T follicular helper cell (primary cell): ENCODE results near the gene TCIRG1.

Source experiments
- DNase-seq: peaks from one replicate; pipeline ENCODE4 v3.0.0-alpha.2; 2020; ENCODE audit warnings: low read depth

The TCIRG1 gene

DNA sequence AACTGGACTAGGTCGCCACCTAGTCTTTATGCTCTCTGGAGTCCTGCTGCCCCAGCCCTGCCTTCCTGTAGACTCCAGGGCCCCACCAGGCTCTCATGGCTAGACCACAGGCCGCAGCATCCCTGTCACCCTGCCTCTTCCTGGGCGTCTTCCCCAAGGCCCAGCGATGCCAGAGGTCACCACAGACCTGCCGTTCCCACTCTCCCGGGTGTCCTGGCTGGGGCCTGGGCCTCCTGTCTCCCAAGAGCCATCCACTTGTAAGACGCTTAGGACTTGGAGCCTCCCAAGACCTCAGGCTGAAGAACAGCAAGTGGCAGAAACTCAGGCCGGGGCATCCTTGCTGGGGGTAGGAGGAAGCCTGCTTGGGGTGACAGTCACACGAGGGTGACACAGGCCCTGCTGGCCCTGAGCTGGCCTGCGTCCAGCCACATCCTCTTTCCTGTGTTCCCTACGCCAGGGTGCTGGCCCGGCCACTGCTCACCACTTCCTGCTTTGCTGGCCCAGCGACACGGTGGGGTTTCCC lies 2.0 kb upstream of the TCIRG1 start:
- no peak for DNase-seq

DNA sequence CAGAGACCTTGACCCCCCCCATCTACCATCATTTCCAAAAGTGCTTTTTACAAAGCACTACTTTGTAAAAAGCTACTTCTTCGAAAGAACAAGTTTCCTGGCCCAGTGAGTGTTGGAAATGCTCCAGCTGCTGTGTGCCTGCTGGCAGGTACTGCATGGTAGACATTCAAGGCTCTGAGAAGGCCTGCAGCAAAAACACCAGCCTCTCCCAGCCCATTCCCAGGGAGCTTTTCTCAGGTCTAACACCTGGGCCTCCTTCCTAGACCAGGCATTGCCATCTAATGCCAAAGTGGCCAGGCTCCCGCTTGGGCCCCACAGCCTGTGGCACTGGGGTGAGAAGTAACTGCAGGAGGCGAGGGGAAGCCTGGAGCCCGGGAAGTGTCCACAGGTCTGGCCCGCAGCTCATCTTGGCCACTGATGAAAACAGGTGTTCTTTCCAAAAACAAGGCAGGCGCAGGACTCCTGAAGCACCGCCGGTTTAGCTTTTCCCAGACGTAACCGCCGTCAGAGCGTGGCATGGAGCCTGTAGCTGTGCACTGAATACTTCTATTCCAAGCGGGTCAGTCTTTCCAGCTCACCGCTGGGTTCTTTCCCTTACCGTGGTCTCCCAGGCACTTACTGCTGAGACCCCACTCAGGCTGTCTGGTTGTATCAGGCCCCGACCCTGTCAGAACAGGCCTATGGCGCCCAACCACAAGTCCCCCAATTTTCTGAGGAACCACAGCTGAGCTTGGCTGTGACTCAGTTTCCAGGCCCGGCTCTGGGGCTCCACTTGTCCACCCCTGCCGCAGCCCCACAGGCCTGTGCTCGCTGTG lies 1.2 kb upstream of the TCIRG1 start:
- no peak for DNase-seq

DNA sequence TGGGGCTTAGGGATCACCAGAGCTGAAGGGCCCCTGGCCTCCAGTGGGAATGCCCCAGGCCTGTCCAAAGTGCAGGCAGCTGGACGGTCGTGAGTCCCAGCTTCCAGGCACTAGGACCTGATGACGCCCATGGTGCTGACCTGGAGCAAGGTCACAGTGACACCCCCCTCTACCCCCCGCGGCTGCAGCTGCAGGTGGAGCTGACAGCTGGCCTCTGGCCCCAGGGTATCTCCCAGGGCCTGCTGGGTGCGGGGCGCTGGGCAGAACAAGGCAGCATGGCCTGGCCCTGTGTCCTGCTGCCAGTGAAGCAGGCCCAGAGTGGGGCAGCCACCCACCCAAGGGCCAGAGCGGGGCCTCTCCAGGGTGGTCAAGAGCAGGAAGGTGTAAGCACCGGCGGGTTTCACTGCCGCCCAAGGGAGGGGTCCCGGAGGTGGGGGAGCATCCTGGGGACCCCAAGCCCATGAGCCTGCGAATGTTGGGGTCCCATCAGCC lies 553 bp upstream of the TCIRG1 start:
- no peak for DNase-seq

DNA sequence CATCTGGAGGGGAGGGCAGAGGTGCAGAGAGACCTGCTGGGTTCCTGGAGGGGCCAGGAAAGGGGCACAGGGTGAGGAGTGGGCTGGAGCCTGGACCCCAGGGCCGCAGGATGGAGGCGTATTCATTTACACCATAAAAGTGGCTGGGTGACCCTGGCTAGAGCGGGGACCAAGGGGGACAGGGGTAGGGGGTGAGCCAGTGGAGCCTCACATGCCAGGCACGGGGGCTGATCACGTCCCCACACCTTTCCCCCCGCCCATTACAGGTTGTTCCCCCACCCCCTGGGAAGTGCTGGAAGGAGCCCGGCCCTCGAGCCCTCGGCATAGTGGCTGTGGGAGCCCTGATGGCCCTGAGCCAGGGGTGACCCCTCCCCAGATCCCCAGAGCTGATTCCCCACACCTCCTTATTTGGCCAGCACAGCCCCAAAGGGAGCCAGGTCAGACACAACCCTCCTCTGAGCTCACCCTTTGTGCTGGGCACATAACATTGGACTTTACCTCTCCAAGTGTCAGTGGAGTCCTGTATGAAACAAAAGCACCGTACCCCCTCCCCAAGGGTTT lies 781 bp downstream of the TCIRG1 start:
- DNase-seq = no peak

GRCh38 chr11:68040101-68040956 lies 1.5 kb downstream of the TCIRG1 start:
- DNase-seq = no peak

DNA sequence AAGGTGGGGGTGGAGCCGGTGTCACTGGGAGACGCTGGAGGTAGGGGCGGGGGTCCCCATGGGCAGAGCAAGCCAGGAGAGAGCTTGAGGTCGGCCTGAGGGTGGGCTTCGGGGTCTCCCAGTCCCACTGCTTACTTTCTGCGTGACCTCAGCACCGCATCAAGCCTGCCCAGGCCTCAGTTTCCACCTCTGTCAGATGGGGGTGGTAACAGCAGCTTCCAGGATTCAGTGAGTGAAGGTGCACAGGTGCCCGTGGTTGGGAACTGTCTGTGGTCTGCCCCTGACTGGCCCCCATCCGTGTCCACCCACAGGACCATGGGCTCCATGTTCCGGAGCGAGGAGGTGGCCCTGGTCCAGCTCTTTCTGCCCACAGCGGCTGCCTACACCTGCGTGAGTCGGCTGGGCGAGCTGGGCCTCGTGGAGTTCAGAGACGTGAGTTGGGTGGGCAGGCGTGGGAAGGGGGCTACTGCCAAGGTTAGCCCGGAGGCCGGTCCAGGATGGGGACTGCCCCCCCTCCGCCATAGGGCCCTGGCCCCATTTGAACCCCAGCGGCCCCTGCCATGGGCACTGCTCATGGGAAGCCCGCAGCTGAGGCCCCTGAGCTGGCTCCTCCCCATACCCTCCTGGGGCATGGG lies 2.2 kb downstream of the TCIRG1 start:
- DNase-seq = no peak

- no peak for DNase-seq
Measured at GRCh38 chr11:68041617-68042218, 2.9 kb downstream of the TCIRG1 start.

- DNase-seq = no peak
Measured at GRCh38 chr11:68042219-68043028, 3.6 kb downstream of the TCIRG1 start.

DNA sequence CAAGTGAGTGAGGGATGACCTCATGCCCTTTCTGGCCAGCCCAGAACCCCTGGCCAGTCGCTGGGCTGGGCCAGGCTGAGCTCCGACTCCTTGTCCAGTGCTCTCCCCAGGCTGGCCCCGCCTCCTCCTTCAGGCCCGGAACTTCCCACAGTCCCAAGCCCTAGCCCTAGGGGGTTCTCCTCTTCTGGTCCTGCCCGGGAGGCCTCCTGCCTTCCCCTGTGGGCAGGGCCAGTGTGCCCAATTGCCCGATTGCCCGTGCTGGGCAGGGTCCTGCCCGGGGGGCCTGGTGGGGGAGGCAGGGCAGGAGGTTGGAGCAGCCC lies 4.2 kb downstream of the TCIRG1 start:
- DNase-seq = no peak

- DNase-seq = no peak
Measured at GRCh38 chr11:68043349-68044144, 4.7 kb downstream of the TCIRG1 start.

DNA sequence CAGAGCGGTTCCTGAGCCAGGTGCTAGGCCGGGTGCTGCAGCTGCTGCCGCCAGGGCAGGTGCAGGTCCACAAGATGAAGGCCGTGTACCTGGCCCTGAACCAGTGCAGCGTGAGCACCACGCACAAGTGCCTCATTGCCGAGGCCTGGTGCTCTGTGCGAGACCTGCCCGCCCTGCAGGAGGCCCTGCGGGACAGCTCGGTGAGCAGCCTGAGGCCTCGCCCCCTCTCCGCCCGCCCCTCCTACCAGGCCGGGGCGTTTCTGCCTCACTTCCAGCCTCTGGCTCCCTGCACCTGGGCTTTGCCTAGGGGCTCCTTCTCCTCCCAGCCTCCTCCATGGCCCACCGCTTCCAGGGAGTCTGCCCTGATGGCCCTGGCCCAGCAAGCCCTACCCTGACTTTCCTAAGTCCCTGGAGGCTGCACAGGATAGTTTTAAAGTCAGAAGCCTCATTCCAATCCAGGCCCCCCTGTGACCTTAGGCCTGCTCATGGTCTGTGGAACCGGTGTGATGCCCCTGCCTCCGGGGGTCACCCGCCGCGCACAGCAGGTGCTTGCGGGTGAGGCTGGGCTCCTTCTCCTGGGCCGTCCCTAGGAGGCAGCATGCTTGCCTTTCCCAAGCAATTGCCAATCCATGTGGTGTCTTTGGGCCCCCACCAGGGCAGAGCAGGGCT lies 5.5 kb downstream of the TCIRG1 start:
- no peak for DNase-seq

GRCh38 chr11:68044898-68045351 lies 6.1 kb downstream of the TCIRG1 start:
- no peak for DNase-seq

DNA sequence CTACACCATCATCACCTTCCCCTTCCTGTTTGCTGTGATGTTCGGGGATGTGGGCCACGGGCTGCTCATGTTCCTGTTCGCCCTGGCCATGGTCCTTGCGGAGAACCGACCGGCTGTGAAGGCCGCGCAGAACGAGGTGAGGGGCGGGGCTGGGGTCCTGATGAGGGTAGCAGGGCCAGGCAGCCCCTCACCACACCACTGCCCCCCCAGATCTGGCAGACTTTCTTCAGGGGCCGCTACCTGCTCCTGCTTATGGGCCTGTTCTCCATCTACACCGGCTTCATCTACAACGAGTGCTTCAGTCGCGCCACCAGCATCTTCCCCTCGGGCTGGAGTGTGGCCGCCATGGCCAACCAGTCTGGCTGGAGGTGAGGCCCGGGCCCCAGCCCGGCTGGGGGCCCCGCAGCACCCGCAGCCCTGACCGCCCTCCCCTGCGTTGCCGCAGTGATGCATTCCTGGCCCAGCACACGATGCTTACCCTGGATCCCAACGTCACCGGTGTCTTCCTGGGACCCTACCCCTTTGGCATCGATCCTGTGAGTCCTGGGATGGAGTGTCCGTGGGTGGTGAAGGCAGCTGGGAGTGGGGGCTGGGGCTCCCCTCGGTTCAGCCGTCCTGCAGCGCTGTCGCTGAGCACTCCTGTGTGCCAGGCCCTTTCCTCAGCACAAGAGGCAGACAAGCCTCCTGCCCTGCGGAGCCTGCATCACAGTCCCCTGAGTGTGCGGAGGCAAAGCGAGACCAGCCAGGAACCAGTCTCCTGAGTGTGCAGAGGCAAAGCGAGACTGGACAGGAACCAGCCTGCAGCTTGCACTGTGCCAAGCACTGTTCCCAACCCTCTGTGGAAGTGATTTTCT lies 8.8 kb downstream of the TCIRG1 start:
- DNase-seq = no peak

DNA sequence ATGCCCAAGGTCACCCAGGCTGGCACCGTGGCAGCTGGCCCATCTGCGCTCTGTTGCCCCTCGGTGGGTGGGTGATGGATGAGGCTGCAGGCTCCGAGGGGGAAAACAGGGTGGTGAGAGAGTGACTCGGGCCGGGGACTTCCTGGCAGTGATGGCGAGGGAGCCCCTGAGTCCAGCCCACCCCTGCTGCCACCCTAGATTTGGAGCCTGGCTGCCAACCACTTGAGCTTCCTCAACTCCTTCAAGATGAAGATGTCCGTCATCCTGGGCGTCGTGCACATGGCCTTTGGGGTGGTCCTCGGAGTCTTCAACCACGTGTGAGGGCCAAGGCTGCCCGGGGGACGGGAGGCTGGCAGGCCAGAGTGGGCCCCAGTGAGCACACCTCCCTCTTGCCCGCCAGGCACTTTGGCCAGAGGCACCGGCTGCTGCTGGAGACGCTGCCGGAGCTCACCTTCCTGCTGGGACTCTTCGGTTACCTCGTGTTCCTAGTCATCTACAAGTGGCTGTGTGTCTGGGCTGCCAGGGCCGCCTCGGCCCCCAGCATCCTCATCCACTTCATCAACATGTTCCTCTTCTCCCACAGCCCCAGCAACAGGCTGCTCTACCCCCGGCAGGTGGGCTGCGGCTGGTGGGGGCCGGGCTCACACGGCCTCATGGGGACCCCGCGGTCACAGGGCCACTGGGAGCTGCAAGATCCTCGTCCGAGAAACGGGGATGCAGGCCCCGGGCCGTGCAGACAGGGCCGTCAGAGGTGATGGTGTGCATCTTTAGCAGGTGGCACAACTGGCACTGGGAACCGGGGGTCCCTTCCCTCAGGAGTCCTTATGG lies 10.1 kb downstream of the TCIRG1 start:
- no peak for DNase-seq

- DNase-seq = no peak
Measured at GRCh38 chr11:68049509-68050370, 10.9 kb downstream of the TCIRG1 start.

GRCh38 chr11:68050371-68050841 lies 11.6 kb downstream of the TCIRG1 start:
- DNase-seq = no peak
